CD1c-positive myeloid dendritic cell (primary cell): ENCODE data around the gene HES5.
"Not testable (repeated sequence)": the region's sequence is repeated elsewhere in the genome, so short reads cannot be mapped to it uniquely, and the experiment has no call there.

Experiments
- DNase-seq: peaks from one replicate; pipeline ENCODE4 v3.0.0-alpha.2; 2016; ENCODE audit errors: extremely low spot score

The HES5 gene, protein sequence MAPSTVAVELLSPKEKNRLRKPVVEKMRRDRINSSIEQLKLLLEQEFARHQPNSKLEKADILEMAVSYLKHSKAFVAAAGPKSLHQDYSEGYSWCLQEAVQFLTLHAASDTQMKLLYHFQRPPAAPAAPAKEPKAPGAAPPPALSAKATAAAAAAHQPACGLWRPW

DNA sequence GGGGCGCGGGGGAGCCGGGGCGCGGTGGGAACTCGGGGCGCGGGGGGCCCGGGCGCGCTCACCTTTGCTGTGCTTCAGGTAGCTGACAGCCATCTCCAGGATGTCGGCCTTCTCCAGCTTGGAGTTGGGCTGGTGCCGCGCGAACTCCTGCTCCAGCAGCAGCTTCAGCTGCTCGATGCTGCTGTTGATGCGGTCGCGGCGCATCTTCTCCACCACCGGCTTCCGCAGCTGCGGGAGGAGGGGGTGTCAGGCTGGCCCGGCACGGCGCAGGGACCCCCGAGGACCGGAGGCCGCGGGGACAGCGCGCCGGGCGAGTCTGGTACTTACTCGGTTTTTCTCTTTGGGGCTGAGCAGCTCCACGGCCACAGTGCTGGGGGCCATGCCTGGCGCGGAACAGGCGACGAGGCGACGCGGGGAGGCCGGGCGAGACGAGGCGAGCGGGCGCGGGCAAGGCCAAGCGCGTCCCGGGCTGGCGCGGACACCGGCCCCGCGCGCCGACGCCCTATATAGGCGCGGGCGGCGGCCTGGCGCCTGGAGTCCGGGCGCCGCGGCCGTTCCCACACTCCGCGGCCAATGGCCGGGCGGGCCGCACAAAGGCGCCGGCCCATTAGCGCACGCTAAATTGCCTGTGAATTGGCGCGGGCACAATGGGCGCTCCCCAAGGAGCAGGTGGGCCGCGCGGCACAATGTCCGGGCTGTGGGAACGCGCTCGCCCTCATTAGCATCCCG is at the start of gene HES5:
TSS of gene HES5 (minus strand) at position 480 of the 729 bp plus-strand sequence. CDS start at position 381, 99 bp downstream.
- DNase-seq = no peak

DNA sequence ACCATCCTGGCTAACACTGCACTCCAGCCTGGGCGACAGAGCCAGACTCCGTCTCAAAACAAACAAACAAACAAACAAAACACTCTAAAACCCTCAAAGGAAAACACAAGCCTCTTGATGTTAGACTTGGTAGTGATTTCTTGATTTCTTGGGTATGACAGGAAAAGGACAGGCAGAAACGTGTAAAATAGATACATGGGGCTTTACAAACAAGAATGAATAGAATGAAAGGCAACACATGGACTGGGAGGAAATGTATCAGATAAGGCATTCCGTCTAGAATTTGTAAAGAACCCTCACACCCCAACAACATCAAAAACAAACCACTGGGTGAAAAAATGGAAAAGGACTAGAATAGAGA is 48.7 kb upstream of the HES5 start:
- DNase-seq = no peak

DNA sequence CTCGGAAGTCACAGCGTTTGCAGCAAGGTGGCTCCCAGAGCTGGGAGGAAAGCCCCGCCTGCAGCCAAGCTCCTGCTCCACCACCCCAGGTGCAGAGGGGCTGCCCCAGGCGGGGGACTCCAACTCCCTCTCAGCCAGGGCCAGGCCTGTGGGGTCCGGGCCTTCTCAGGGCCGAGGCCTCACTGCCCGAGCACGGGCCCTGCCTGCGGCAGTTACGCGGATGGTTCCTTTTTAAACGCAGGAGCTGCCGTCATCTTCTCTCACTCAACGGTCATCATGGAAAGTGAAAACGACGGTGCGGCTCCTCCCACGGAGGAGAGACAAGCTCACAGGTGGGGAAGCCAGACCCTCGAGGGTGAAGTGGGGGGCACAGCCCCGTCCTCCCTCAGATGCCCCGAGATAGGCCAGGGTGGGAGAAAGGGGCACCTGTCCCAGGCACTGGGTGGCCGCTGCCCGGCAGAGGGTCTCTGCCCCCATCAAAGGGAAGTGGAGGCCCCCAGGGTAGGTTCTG is 47.6 kb upstream of the HES5 start:
- DNase-seq = peak; percentile 36

DNA sequence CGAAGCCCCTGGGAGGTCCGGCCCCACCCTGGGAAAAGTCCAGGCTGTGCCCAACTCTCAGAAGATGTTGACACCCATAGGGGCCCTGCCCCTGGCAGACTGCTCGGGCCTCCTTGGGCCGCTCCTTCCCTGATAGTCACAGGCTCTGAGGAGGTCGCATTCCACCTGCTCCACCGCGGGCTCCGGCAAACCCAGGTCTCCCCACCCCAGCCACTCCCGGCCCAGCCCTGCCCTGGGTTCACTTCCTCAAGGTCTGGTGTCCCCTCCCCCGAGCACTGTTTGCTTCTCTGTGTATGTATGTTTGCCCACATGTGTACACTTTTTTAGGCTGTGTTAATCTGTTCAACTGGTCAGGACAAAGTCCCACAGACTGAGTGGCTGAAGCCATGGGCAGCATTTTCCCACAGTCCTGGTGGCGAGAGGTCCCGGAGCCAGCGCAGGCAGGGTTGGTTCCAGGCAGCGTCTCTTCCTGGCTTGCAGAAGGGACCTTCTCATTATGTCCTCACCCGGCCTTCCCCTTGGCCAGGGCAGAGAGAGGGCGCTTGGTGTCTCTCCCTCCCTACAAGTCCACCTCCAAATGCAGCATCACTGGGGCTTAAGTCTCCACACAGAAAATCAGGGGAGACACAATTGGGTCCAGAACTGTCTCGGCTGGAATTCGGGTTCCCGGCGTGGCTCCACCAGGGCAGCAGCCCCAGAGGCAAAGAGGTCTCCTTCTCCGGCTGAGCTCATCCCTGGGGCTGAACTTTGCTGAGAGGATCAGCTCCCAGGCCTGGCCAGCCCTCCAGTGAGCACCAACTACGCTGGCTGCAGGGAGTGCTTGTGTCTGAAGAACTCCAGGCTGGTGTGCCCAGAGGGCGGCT is 46.0 kb upstream of the HES5 start:
- DNase-seq = peak; percentile 40

DNA sequence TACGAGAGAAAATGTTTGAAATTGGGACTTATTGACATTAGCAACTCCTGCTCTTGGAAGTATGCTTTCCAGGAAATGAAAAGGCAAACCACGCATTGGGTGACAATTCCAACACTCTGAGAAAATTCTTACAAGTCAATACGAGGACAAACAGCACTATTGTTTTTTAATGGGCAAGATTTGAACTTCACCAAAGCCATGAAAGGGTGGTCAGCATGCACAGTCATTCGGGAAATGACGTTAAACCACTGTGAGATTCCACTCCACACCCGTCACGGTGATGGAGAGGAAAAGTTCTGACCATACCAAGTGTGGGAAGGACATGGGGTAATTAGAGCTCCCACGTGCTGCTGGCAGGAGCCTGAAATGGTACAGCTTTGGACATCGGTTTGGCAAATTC is 44.3 kb upstream of the HES5 start:
- DNase-seq = no peak

DNA sequence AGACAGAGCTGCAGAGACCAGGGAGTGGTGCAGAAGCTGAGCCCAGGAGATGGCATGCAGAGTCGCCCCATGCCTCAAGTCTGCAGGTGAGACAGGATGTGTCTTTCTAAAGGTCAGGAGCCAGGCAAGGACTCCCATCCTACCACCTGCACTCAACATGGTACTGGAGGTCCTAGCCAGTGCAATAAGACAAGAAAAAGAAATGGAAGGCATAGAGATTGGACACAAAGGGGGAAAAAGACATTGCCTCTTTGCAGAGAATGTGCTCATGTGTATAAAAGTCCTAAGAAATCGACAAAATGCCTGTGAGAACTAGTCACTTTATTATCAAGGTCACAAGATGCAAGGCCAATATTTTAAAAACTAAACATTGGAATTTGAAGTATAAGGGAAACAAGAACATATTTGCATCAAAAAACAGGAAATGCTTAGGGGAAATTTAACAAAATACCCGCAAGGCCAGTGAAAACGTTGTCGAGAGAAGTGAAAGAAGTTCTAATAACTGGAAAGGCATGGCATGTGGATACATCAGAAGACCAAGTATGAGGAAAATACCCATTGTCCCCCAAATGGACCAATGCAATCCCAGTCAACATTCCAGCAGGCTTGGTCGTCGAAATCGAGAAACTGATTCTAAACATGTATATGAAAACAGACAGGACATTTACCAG is 43.3 kb upstream of the HES5 start:
- peak; percentile 44 for DNase-seq

DNA sequence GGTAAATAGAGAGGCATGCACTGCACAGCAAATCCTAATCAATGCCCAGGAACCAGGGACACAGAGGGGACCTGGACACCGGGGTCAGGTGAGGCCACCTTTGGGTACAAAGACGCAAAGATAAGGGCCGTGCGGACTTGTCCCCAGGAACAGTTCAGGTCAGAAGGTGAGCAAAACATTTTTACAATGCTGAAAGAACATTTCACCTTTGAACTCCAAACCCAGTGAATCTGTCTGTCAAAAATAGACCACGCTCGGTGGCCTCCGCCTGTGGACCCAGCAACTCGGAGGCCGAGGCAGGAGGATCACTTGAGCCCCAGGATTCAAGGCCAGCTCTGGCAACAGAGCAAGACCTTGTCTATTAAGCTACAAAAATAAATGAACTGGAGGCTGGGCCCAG is 41.3 kb upstream of the HES5 start:
- DNase-seq = no peak

DNA sequence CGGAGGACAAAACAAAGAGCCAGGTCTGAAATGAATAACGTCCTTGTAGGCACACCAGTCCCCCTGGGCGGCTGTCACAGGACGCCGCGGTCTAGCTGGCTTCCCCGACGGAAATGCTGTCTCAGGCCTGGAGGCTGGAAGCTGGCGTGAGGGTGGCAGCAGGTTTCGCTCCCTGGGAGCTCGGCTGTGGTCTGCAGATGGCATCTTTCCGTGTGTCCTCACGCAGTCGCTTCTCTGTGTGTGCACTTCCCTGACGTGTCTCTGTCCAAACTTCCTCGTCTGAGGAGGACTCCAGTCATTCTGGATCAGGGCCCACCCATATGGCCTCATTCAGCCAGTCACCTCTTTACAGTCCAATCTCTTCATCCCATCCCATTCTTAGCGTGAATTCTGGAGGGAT is 40.3 kb upstream of the HES5 start:
- peak; percentile 49 for DNase-seq

DNA sequence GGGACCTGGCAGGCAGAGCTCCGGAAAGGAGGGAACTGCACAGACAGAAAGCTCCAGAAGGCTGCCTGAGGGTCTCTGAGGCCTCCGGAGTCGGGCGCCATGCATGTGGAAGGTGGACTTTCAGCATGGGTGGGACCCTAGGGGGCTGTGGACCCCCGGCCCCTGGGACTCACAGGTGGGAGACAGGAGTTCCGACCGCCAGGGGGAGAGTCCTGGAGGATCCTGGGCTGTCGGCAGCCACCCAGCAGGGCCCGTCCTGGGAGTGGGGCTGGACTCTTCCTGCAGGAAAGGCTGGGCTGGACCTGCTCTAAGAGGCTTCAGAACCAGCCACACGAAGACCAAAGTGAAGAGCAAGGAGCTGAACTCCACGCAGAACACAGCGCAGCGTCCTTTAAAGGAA is 39.6 kb upstream of the HES5 start:
- not testable (repeated sequence) for DNase-seq

DNA sequence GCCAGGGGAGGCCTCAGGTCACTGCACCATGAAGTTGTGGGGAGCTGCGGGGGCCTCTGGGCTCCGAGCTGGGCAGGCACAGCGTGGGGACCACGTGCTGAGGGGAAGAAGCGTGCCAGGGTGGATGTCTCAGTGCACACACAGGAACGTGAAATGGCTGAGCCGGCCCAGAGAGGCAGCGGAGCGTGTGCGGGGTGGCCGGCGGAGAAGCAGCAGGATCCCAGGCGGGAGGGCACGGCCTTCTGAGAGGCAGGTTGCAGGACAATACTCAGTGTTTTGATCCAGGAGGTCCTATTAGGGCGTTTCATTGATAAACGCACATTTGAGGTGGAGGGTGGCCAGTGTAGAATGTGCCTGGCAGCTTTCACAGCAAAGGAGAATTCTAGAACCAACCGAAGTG is 39.0 kb upstream of the HES5 start:
- DNase-seq = no peak

DNA sequence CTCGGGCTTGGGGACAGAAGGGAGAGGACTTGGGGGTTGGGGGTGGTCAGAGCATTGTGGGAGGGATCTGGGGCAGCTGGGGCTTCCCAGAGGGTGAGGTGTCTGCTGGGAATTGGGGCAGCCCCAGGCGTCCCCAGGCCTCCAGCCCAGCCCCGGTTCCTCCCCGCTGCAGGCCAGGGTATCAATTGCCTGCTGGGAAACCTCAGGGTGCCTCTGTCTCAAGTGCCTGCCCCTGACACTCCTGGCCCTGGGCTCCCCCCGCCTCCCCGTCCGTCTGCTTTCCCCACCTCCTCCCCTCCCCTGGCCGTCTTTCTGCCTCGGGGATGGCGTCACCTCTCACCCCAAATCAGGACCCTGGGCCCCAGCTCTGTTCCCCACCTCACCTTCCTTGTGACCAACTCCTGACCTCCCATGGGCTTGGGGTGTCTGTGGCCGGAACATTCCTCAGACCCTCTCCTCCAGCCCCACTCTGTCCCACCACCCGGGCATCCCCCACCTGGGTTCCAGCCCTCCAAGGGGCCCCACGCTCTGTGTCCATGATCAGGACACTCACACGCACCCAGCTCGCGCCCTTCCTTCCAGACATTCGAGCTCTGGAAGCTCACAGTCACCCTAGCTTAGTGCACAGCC is 38.2 kb upstream of the HES5 start:
- not testable (repeated sequence) for DNase-seq

DNA sequence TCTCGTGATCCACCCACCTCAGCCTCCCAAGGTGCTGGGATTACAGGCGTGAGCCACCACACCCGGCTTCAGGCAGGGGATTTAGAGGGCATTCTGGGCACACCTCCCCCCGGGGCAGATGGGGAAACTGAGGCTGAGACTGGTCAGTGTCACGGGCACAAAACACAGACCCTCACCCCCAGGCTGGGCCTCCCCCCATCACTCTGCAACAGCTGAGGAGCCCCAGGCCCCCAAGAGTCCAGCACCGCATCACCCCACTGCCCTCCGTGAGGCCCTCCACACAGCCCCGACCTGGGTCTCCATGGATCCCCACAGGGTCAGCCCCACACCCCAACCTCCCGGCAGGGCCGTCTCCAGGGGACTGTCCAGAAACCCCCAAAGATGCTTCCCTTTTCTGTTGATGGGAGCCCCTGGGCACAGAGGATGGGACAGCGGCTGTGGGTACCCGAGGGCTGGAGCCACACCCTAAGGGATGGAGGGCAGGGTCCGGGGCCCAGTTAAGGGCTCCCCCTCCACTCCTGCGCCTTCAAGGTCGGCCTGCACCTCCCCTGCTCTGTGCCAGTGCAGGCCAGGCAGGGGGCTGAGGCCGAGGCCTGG is 37.1 kb upstream of the HES5 start:
- no peak for DNase-seq

DNA sequence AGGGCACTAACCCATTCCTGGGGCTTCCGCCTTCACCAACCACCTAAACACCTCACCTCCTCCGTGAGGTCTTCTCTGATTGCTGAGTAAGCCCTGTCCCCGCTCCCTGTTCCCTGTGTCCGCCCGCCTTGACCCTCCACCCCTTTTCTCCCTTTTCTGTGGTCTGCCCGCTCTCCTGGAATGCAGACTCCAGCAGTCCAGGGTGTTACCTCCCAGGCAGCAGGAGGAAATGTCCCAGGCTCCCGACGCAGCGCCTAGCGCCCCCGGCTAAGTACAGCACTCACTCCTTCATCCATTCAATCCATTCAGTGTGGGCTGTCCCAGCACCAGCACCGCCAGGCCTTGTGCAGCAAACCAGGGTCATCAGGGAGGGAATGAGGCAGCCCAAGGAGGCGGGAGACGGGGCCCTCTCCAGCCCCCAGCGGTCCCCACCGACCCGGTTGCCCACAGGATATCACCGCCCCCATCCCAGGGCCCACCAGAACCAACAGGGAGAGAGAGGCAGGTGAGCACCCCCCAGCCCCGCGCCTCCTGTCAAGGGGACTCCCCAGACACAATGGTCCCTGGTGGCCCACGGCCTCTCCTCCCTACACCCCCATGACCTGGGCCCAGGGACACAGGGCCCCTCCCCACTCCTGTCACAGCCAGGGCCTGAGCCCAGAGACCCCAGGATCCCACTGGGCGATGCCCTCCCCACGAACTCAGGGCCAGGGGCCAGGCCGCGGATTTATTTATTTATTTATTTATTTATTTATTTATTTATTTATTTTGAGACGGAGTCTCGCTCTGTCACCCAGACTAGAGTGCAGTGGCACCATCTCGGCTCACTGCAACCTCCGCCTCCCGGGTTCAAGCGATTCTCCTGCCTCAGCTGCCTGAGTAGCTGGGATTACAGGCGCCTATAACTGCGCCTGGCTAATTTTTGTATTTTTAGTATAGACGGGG is 36.3 kb upstream of the HES5 start:
- no peak for DNase-seq

DNA sequence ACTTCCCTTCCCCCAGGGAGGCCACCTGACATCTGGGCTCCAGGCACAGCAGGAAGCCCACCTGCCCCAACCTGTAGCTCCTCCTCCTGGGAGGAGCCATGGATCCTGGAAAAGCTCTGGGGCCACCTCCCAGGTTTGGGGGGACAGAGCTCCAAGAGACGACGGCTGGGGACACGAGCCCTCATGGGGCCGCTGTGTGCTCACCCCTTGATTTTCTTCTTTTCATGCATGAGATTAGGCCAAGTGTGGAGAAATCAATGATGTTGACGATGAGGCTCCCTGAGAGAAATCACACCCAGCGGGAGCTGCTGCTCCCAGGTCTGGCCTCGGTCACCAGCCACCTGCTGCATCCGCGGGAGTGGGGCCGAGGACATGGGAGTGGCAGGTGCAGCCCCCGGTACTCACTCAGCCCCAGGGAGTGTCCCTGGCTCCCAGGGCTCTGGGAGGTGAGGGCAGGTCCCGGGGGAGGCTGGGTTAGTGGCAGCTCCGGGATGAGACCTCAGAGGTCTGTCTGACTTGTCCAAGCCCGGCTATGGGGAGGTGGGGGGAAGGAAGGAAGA is 34.8 kb upstream of the HES5 start:
- DNase-seq = no peak

DNA sequence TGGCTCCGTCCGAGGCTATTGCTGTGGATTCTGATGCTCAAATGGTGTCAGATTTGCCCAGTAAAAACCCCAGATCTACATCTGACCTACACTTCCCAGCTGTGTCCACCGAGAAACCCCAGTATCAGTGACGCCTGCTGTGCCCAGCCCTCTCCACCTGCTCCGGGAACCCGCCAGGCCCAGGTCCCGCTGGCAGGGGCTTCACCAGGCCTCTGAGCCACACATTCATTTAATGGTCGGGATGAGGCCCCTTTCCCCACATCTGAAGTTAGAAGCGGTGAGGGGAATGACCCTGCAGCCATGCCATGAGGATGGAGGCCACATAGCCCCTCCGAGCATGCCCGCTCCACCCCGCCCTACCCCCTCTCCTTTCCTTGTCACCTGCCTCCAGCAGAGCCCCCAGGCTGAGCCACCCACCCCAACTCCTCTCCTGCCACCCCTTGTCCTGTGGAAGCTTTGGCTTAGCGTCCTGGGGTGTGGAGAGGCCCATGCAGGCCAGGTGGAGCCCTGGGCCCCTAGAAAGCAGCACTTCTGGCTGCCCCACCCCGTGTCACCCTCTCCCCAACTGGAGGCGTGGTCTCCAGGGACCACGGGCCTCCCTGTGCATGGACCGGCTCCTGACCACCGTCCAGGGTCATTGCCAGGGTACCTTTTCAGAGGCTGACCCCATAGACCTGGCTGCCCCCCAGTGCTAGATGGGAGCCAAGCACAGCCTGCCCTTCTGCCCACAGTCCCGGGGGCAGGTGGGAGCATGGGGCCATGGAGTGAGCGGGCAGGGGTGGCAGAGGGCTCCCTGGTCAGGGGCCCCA is 34.1 kb upstream of the HES5 start:
- DNase-seq = no peak

DNA sequence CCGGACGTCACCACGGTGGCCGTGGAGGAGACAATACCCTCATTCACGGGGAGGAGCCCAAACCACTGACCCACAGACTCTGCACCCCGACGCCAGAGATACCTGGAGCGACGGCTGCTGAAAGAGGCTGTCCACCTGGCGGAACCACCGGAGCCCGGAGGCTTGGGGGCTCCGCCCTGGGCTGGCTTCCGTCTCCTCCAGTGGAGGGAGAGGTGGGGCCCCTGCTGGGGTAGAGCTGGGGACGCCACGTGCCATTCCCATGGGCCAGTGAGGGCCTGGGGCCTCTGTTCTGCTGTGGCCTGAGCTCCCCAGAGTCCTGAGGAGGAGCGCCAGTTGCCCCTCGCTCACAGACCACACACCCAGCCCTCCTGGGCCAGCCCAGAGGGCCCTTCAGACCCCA is 33.1 kb upstream of the HES5 start:
- no peak for DNase-seq

DNA sequence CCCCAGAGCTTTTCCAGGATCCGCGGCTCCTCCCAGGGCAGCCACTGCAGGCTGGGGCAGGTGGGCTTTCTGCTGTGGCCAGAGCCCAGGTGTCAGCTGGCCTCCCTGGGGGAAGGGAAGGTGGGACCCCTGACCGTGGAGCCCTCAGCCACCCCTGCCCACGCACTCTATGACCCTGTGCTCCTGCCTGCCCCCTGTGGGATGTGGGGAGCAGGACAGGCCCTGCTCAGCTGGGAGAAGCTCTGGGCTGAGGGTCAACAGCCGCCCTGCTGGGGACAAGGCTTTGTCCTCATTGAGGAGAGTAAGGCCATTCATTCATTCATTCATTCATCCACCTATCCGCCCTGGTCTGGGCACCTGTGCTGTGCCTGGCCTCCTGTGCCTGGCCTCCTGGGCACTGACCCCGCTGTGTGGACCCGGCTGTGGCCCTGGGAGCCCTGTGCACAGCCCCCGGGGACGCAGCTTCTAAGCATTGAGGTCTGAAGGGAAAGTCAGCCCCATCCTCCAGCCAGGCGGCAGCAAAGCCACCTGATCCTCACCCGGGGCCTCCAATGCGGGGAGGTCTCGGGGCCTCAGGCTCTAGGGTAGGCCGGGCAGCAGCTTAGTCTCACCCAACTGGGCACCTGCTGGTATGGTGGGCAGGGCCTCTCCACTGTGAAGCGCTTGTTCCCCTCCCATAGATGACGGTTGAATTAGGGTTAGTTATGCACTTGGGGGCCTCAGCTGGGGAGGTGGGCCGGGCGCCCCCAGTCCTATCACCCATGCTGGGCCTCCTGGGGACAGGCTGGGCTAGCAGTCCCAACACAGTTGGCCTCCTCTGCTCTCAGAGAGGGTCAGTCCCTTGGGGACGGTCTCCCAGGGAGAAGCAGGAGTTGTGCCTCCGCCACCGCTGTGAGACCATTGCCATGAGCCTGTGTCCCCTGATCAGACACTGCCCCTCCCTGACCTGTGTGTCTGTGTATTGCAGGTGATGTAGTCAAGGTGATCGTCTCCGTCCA is 32.1 kb upstream of the HES5 start:
- peak; percentile 33 for DNase-seq

DNA sequence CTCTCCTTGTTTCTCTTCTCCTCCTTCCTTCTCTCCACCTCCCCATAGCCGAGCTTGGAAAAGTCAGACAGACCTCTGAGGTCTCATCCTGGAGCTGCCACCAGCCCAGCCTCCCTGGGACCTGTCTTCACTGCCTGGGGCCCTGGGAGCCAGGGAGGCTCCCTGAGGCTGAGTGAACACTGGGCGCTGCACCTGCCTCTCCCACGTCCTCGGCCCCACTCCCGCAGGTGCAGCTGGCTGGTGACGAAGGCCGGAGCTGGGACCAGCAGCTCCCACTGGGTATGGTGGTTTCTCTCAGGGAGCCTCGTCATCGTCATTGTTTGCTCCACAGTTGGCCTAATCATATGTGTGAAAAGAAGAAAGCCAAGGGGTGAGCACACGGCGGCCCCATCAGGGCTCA is 31.4 kb upstream of the HES5 start:
- DNase-seq = no peak
